Panc1 (cell line): ENCODE results near the gene SRMS.

Source experiments
- CTCF ChIP-seq: fragments of 450-650 bp; IDR thresholded peaks from 2 replicates; pipeline ENCODE4 v1.5.1; 2017; ENCODE audit warnings: mild to moderate bottlenecking
- POLR2AphosphoS5 ChIP-seq: IDR thresholded peaks from 2 replicates; pipeline ENCODE4 v1.6.1; 2012; ENCODE audit warnings: mild to moderate bottlenecking, low read depth, low read length, moderate library complexity

DNA sequence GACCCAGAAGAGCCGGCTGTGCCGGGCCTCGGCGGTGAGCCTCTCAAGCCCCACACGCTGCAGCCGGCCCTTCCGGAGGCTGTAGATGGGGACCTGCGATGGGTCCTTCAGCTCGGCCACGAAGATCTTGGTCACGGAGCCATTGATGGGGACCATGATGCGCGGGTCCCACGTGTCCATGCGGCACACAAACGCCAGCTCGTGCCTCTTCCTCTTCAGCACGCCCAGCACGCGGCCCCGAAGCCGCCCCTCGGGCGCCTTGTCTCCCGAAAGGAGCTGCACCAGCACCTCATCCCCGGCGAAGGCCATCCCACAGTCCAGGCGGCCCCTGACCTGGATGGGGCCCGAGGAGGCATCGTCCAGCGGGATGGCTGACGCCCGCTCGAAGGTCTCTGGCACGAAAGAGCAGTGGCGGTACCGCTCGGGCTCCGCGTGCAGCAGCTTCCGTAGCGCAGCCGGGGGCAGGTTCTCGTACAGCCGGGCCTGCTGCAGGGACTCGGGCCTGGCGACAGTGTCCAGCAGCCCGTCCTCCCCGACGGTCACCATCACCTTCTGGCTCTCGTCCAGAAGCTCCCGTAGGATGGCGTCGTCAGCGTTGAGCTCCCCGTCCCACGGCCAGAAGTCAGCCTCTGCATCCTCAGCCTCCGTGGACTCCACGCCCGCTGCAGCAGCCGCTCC, 17.6 kb upstream of the SRMS start:
- TF ChIP-seq CTCF (no peak), POLR2AphosphoS5 (no peak)
